NK-92 (cell line): ENCODE data around the gene SLX9.
"Not testable (repeated sequence)": the region's sequence is repeated elsewhere in the genome, so short reads cannot be mapped to it uniquely, and the experiment has no call there.

Source experiments
- DNase-seq: peaks from one replicate; lab custom pipeline; 2025; ENCODE audit not compliant: unreplicated experiment; lab: John Stamatoyannopoulos, UW

Gene SLX9

DNA sequence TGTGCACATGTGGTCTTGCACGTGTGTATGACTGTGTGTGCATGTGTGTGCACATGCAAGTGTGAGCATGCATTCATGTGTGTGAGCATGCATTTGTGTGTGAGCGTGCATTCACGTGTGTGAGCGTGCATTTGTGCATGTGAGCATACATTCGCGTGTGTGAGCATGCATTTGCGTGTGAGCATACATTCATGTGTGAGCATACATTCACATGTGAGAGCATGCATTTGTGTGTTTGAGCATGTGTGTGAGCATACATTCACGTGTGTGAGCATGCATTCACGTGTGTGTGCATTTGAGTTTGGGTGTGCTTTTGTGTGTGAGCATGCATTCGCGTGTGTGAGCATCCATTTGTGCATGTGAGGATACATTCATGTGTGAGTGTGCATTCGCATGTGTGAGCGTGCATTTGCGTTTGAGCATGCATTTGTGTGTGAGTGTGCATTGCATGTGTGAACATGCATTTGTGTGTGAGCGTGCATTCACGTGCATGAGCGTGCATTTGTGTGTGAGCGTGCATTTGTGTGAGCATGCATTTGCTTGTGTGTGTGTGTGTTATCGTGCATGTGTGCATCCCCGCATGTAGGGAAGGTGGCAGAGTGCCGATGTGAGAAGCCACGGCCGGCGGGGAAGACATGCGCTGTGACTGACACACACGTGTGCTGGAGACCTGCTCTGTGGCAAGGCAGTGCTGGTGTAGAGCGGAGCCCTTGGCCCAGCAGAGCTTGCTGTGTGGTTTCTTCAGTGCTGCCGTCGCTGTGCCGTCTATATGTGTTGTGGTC is 37.4 kb upstream of the SLX9 start:
- no peak for DNase-seq

DNA sequence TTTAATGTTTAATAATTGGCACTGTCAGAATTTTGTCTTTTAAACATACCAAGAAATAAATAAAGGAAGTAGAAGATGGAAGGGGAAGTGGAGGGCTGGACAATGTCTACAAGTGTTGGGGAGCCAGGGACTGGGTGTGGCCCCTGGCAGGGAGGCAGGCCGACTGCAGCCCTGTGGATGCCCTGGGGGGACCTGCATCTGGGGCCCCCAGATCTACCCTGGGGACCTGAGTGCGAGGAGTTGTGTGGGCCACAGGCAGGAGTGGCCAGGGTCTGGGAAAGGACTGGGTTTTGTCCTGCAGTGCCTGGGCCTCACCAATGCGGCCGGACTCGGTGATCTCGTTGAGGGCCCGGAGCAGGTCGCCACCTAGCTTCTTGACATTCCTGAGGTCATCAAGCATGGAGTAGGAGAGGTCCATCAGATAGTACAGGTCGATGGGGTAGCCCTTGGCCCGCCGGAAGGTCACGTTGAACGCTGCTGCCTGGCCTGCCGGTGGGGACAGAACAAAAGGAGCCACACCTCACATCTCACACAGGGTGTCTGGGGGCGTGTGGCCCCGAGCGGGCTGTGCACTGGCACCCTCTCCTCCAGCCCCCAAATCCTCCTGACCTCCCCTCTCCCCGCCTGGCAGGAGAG is 36.7 kb upstream of the SLX9 start:
- no peak for DNase-seq

DNA sequence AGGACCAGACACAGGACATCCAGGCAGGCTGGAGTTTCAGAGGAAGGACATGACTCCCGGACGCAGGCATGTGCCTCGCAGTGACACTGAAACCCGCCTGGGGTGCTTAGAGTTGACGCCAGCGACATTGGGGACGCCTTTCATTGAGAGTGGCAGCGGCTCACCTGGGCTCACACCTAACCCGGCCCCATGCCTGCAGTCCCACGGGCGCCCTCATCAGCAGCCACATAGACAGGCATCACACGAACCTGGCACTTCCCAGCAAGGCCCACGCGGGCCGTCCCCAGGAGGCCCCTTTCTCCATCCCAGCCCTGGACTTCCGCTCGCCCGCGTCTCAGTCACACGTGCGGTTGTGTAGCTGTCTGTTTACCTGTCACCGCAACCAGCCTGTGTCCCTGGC is 36.1 kb upstream of the SLX9 start:
- no peak for DNase-seq

GRCh38 chr21:44904141-44904923 is 35.5 kb upstream of the SLX9 start:
- no peak for DNase-seq

DNA sequence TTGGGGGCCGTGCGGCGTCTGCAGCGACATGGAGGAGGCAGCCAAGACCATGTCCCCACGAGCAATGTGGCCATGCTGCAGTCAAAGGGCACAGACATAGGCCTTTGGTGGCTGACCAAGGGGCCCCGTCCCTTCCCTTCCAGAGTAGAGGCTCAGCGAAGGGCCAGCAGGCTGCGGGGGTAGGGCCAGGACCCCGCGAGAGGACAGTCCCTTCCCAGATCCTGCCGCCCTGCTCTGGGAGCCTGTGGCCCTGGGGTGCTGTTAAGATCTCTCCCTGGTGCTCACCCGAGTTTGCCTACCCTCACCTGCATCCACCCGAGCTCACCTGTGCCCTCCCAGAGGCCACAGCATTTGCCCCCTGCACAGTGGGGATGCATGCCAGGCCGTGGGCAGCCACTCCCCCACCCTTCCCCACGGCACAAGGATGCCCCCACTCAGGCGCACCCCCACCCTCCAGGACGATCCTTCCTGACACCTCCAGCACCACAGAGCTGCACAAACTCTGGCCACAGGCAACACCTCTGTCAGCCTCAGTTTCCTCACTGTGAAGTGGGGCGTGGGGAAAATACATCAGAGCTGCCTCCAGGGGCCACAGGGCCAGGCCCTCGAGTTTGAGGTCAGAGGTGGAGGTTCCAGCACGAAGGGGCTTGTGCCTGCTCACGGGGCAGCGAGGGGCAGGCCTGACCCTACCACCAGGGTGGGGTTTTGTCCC is 34.7 kb upstream of the SLX9 start:
- no peak for DNase-seq

GRCh38 chr21:44905728-44906090 is 34.1 kb upstream of the SLX9 start:
- no peak for DNase-seq

DNA sequence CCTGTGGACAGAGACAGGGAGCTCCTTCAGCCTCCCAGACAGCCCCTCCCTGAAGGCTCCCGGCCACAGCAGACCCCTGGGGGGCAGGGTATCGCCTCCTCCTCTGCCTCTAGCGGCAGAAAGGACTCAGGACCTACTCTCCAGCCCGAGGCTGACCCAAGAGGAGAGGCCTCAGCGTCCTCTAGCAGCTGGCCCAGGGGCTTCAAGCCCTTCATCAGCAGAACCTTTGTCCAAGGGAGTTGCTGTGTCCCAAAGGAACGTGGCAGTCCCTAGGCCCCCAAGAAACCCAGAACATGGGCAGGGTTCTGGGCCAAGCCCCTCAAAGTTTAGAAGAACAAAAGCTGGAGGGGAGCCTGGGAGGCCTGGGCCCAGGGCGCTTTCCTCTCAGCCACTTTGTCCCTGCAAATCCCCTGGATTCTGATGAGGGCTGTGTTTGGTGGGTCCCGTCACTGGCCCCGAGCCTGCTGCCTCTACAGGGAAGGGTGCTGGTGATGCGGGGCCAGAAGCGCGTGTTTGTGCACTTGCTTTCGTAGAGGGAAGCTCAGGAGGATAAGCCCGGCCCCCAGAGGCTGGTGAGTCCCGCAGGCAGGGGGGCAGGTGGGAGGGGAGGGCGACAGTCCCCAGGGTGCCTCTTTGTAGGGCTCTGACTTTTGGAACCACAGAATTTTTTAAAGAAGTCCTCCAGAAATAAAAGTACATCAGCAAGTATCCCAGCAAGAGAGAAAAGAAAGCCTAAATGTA is 32.4 kb upstream of the SLX9 start:
- no peak for DNase-seq

- DNase-seq, result no peak
Measured at GRCh38 chr21:44907966-44908895, 31.6 kb upstream of the SLX9 start.

DNA sequence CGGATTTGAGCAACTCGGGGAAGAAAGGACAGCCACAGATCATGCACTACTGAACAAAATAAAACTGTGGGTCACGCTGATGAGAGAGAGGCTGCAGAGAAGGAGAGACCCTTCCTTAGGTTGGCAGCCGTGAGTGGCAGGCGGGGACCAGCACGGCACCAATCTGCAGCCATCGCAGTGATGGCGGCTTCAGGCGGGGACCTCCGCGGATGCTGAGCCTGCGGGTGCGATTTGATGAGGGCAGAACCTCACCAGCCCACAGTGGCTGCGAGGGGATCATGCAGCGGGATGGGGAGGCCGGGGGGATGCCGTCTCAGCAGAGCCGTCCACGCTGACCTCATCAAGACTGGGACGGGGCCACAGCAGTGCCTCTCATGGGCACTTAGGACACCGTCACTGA is 30.9 kb upstream of the SLX9 start:
- DNase-seq, result no peak

DNA sequence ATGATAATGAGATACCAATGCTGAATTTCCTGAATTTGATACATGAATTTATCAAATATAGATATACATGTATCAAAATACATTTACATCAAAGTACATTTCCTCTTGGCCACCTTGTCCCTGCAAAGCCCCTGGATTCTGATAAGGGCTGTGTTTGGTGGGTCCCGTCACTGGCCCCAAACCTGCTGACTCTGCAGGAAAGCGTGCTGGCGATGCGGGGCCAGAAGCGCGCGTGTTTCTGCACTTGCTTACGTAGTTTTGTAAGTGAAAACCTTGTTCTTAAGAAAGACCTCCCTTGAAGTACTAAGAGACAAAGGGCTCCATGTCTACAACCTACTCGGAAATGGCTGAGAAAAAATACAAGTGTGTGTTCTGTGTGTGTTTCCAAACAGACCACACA is 30.1 kb upstream of the SLX9 start:
- DNase-seq, result no peak

- DNase-seq, result no peak
Measured at GRCh38 chr21:44910229-44911067, 29.4 kb upstream of the SLX9 start.

DNA sequence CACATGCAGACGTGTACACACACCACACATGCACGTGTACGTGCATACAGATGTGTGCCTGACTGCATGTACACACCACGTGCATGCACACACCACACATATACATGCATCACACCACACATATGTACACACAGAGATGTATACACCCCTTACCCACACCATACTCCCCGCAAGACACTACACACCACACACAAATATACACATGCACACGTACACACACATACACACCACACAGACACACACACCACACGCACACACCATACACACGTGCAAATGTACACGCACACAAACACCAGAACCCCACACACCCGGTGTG is 28.8 kb upstream of the SLX9 start:
- no peak for DNase-seq

GRCh38 chr21:44911384-44912157 is 28.3 kb upstream of the SLX9 start:
- DNase-seq, result no peak

DNA sequence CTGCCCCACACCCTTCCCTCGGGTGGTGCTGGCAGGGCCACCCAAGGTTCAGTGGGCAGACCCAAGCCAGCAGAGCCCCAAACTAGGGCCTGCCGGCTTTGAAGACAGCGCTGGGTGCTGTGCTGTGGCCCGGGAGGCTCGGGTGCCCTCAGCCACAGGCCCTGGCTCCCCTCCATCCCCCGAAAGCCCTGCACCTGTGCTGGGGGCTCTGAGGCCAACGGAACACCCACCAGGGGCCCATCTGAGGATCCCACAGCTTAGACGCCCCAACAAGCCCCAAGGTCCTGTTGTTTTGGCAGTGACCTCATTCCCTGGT is 27.7 kb upstream of the SLX9 start:
- DNase-seq, result no peak

DNA sequence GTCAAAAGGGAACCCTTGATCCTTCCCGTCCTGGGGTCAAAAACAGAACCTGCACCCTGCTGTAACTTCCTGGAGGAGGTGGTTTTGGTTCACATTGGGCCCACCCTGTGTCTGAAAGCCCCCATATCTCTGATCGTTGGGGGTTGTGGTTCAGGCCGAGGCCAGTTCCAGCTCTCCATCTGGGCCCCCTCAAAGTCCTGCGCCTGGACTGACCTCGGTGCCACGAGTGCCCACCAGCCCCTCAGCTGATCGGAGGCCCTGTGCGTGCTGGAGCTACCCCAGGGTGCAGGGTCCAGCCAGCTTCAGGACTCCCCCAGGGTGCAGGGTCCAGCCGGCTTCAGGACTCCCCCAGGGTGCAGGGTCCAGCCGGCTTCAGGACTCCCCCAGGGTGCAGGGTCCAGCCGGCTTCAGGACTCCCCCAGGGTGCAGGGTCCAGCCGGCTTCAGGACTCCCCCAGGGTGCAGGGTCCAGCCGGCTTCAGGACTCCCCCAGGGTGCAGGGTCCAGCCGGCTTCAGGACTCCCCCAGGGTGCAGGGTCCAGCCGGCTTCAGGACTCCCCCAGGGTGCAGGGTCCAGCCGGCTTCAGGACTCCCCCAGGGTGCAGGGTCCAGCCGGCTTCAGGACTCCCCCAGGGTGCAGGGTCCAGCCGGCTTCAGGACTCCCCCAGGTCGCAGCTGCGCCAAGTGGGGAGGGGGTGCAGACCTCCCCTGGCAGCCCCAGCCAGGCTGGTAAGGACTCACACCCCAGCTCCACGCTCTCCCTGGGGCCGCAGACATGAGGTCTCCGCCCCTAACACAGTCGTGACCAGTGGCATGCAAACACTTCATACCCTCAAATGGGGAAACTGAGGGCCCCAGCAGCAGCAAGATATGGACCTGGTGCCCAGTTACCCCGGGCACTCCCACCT is 27.1 kb upstream of the SLX9 start:
- DNase-seq, result not testable (repeated sequence)

GRCh38 chr21:44913425-44914175 is 26.2 kb upstream of the SLX9 start:
- no peak for DNase-seq
